Testis (tissue), 2 donors: Measurements from ENCODE around the gene MYLK.

Experiments
- POLR2A ChIP-seq: fragments of 450-650 bp; IDR thresholded peaks from one replicate; pipeline ENCODE4 v1.6.1; 2017; ENCODE audit warnings: antibody characterized with exemption, mild to moderate bottlenecking, moderate library complexity
- TF ChIP-seq, protein P1 (sequence below), 3 experiments: fragments of 450-650 bp in 2 of 3; fragments of 200-600 bp in 1 of 3; sonication (generic) in 1 of 3; IDR thresholded peaks; one replicate each; pipeline ENCODE4 v1.5.1; 2016 to 2019; ENCODE audit warnings: antibody characterized with exemption in 3 of 3, mild to moderate bottlenecking in 2 of 3, moderate library complexity in 1 of 3

DNA sequence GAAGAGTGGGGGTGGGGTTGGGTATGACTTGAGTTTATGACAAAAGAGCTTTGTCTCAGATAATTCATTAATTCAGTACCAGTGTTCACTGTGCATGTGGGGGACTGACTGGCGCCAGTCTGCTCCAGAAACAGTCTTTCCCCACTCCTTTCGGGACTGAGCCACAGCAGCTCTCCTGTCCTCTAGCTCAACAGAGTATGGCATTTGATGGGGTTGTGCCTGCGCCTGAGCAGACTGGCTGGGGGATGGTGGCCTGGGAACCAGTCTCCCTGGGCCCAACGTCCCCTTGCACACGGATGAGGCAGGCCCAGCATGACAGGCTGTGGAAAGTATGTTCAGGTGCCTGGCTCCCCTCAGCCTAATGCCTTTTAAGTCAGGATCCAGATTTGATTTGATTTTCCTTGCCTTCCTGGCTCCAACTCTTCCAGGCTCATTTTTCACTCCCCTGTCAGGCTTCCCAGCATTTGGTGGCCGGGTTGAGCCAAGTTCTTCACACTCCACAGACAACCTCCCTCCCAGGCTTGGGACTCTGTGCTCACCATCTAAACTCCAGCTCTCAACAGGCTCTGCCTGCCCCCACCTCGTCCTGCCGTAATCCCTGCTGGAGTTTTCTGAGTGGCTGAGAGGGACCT lies 105.0 kb downstream of the MYLK start:
- TF ChIP-seq, protein P1, sequence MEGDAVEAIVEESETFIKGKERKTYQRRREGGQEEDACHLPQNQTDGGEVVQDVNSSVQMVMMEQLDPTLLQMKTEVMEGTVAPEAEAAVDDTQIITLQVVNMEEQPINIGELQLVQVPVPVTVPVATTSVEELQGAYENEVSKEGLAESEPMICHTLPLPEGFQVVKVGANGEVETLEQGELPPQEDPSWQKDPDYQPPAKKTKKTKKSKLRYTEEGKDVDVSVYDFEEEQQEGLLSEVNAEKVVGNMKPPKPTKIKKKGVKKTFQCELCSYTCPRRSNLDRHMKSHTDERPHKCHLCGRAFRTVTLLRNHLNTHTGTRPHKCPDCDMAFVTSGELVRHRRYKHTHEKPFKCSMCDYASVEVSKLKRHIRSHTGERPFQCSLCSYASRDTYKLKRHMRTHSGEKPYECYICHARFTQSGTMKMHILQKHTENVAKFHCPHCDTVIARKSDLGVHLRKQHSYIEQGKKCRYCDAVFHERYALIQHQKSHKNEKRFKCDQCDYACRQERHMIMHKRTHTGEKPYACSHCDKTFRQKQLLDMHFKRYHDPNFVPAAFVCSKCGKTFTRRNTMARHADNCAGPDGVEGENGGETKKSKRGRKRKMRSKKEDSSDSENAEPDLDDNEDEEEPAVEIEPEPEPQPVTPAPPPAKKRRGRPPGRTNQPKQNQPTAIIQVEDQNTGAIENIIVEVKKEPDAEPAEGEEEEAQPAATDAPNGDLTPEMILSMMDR (IDR thresholded peaks at IDR 0.05), result no peak
- TF ChIP-seq POLR2A, result no peak
